ENCODE results near the gene CSNK2A1. TPM values are rescaled to one million over a fixed set of nuclear protein-coding genes. Genes with fewer than 3 reads are reported as not detected.

CSNK2A1 gene
- total and polyA plus RNA-seq, 2 experiments from 2014 or later = 85.1 to 244 TPM

- peak overlapping the region; percentile 11; the same call in 1 of the 2 replicates for H3K4me3 ChIP-seq
- H3K36me3 ChIP-seq (ENCODE audit: insufficient read depth) = no peaks in the 10 kb centered on the region
- DNase-seq (ENCODE audit: low spot score) (peak; percentile 67), ATAC-seq (peak; percentile 73)
- H3K4me2 ChIP-seq = peak overlapping the region; percentile 58
- H3K27ac Mint-ChIP-seq = no peak overlapping the region
- no peaks in the 10 kb centered on the region for H3K27me3 ChIP-seq (ENCODE audit: insufficient read depth)
- peaks cover 44% of the 10 kb centered on the region for H3K4me1 Mint-ChIP-seq
- TF ChIP-seq EZH2 (IDR thresholded peaks at IDR 0.05; ENCODE audit: low read depth, unreplicated experiment) (no peak), ZNF462 (CRISPR knock-in tag; IDR thresholded peaks at IDR 0.05) (peak; percentile 34; the same call in 1 of the 2 replicates)
- H3F3A ChIP-seq (replicated peaks; ENCODE audit: low read depth) = 0 out of 2 replicates have a peak, but pooled peaks cover 6% of the 10 kb centered on the region
- no peaks in the 10 kb centered on the region for H3K79me2 ChIP-seq (replicated peaks; ENCODE audit: insufficient read depth)
- no peaks in the 10 kb centered on the region for H4K20me1 ChIP-seq (replicated peaks; ENCODE audit: insufficient read depth)
- peak overlapping the region; percentile 2; the same call in 1 of the 3 replicates for H3K4me3 Mint-ChIP-seq
- no peaks in the 10 kb centered on the region for H3K36me3 Mint-ChIP-seq (ENCODE audit: low read depth)
- no peaks in the 10 kb centered on the region for H3K9me3 Mint-ChIP-seq
- peaks cover 24% of the 10 kb centered on the region for H3K4me1 ChIP-seq (ENCODE audit: insufficient read depth)
- H2AFZ ChIP-seq = peak overlapping the region; percentile 94
- H3K27me3 Mint-ChIP-seq (ENCODE audit: insufficient read depth, low read depth, poor library complexity) = peaks cover 6% of the 10 kb centered on the region
- H3K9me2 ChIP-seq (ENCODE audit: insufficient read depth) = no peaks in the 10 kb centered on the region
- H3K27ac ChIP-seq (ENCODE audit: low read depth) = peak overlapping the region; percentile 65; the same call in 1 of the 2 replicates
Measured at GRCh38 chr20:574297-574942, 30.8 kb upstream of the CSNK2A1 start.
